Ascending aorta (tissue), 2 donors: ENCODE data around the gene SRRM2. TPM values are rescaled to one million over a fixed set of nuclear protein-coding genes. Genes with fewer than 3 reads are reported as not detected.
A peak's percentile ranks its signal among the peaks of the same experiment; 100 is the strongest.

ENCODE experiments used
- DNase-seq, 2 donors: peaks; one replicate each; pipeline ENCODE4 v3.0.0-alpha.2; 2019; ENCODE audit warnings: low spot score in 2 of 2
- H3K27ac ChIP-seq, 2 donors: fragments of 200-600 bp; sonication (generic); one replicate each; pipeline ENCODE4 v1.5.1; 2016 to 2017; ENCODE audit warnings: mild to moderate bottlenecking in 1 of 2
- H3K27me3 ChIP-seq: fragments of 200-600 bp; sonication (generic); one replicate; pipeline ENCODE4 v1.5.1; 2017
- H3K36me3 ChIP-seq, 2 donors: fragments of 200-600 bp; sonication (generic); one replicate each; pipeline ENCODE4 v1.5.1; 2016
- H3K4me1 ChIP-seq, 2 donors: fragments of 200-600 bp; sonication (generic); one replicate each; pipeline ENCODE4 v1.5.1; 2016 to 2017; ENCODE audit warnings: mild to moderate bottlenecking in 1 of 2
- H3K4me3 ChIP-seq, 2 donors: fragments of 200-600 bp; sonication (generic); one replicate each; pipeline ENCODE4 v1.5.1; 2016 to 2017; ENCODE audit warnings: mild to moderate bottlenecking in 1 of 2
- H3K9me3 ChIP-seq, 2 donors: fragments of 200-600 bp; sonication (generic); one replicate each; pipeline ENCODE4 v1.5.1; 2016
- intact Hi-C: fragments of 100-400 bp; cut with DNase I; formaldehyde crosslinking; loops from one replicate; pipeline ENCODE4 v1.15.1; 2023
- total RNA-seq: library from RNA; depleted of rRNA; stranded (reverse); fragments of >200 nt; gene quantifications from one replicate; pipeline ENCODE4 v1.1.0, GENCODE V29; 2016
- TF ChIP-seq, protein P1 (sequence below), 3 experiments: fragments of 200-600 bp in 2 of 3; fragments of 450-650 bp in 1 of 3; sonication (generic) in 2 of 3; IDR thresholded peaks; one replicate each; pipeline ENCODE4 v1.5.1; 2016 to 2019; ENCODE audit warnings: antibody characterized with exemption in 3 of 3, mild to moderate bottlenecking in 1 of 3, moderate library complexity in 1 of 3

Gene SRRM2
- total RNA-seq, 1 donor from 2014 or later = 359 TPM

DNA sequence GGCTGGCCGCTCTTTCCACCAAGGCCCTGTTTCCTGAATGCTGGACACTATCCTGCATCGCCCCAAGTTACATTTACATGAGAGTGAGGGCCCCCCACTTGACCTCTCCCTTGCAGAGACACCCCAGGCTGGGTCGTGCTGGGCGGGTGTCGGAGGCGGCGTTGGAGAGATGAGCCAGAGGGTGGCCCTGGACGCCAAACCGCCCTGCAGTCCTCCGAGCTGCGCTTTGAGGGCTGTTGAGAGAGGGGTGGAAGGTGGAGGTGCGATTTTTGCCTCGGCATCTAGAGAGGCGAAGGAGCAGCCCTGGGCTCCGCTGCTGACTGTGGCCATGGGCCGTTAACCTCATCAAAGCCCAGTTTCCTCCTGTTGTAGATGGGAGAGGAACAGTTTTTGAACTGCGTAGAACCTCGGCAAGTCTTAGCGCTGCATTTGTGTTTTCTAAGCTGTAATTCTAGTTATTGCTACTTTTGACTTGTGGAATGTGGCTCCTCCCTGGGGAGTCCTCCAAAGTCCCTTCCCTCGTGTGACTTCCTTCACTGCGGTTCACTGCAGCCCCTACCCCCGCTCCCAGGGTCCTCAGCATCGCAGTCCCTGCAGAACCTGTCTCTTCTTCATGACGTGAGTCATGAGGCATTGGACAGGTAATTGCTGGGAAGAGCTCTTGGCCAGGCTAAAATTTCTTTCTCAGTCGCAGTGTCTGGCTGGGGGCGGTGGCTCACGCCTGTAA is 25.6 kb downstream of the SRRM2 start:
- peak overlapping the region; percentile 99 to 100 for H3K27ac ChIP-seq
- H3K27me3 ChIP-seq = no peaks in the 10 kb centered on the region
- H3K36me3 ChIP-seq = peaks cover 10 to 13% of the 10 kb centered on the region in 2 donors
- H3K4me1 ChIP-seq = peaks cover 9 to 17% of the 10 kb centered on the region in 2 donors
- TF ChIP-seq, protein P1, sequence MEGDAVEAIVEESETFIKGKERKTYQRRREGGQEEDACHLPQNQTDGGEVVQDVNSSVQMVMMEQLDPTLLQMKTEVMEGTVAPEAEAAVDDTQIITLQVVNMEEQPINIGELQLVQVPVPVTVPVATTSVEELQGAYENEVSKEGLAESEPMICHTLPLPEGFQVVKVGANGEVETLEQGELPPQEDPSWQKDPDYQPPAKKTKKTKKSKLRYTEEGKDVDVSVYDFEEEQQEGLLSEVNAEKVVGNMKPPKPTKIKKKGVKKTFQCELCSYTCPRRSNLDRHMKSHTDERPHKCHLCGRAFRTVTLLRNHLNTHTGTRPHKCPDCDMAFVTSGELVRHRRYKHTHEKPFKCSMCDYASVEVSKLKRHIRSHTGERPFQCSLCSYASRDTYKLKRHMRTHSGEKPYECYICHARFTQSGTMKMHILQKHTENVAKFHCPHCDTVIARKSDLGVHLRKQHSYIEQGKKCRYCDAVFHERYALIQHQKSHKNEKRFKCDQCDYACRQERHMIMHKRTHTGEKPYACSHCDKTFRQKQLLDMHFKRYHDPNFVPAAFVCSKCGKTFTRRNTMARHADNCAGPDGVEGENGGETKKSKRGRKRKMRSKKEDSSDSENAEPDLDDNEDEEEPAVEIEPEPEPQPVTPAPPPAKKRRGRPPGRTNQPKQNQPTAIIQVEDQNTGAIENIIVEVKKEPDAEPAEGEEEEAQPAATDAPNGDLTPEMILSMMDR (IDR thresholded peaks at IDR 0.05) = no peak
- H3K4me3 ChIP-seq = peak overlapping the region; percentile 91 to 100
- no peaks in the 10 kb centered on the region for H3K9me3 ChIP-seq
- DNase-seq = no peak
- intact Hi-C loops = loop anchor here (1.0 to 10.0 kb wide), 5 partner anchors 26 to 263 kb away; partner anchors contain the start of genes ATP6V0C and SRRM2

- DNase-seq = peak in 1 of 2 donors; percentile 46
- intact Hi-C loops = loop anchor here (5.0 to 10.0 kb wide), 3 partner anchors 89 to 264 kb away; partner anchors contain the start of gene ATP6V0C
- Histone ChIP-seq H3K4me1 (peaks cover 9 to 17% of the 10 kb centered on the region in 2 donors), H3K27me3 (no peaks in the 10 kb centered on the region), H3K9me3 (no peaks in the 10 kb centered on the region), H3K36me3 (peaks cover 5 to 8% of the 10 kb centered on the region in 2 donors), H3K4me3 (peak overlapping the region; percentile 91 to 100), H3K27ac (peak overlapping the region; percentile 99 to 100)
- TF ChIP-seq, protein P1 (IDR thresholded peaks at IDR 0.05) = no peak
Observed at GRCh38 chr16:2778630-2778958, 26.2 kb downstream of the SRRM2 start.

GRCh38 chr16:2779151-2779920 is 26.9 kb downstream of the SRRM2 start:
- H3K27ac ChIP-seq = no peak overlapping the region
- no peaks in the 10 kb centered on the region for H3K9me3 ChIP-seq
- no peaks in the 10 kb centered on the region for H3K27me3 ChIP-seq
- peaks cover 4 to 5% of the 10 kb centered on the region in 2 donors for H3K36me3 ChIP-seq
- intact Hi-C loops = loop anchor here (5.0 to 10.0 kb wide), 3 partner anchors 88 to 265 kb away; partner anchors contain the start of gene ATP6V0C
- peak in 1 of 2 donors; percentile 56 for DNase-seq
- TF ChIP-seq, protein P1 (IDR thresholded peaks at IDR 0.05) = no peak
- peaks cover 9 to 17% of the 10 kb centered on the region in 2 donors for H3K4me1 ChIP-seq
- no peak overlapping the region for H3K4me3 ChIP-seq

GRCh38 chr16:2779978-2780898 is 27.8 kb downstream of the SRRM2 start:
- intact Hi-C loops = loop anchor here (5.0 to 10.0 kb wide), 3 partner anchors 87 to 265 kb away; partner anchors contain the start of gene ATP6V0C
- peaks cover 0 to 1% of the 10 kb centered on the region in 2 donors for H3K36me3 ChIP-seq
- DNase-seq = peak in 1 of 2 donors; percentile 42
- TF ChIP-seq, protein P1 (IDR thresholded peaks at IDR 0.05) = no peak
- H3K4me1 ChIP-seq = peaks cover 8 to 17% of the 10 kb centered on the region in 2 donors
- H3K27me3 ChIP-seq = peaks cover 4% of the 10 kb centered on the region
- no peak overlapping the region for H3K27ac ChIP-seq
- no peak overlapping the region for H3K4me3 ChIP-seq
- H3K9me3 ChIP-seq = no peaks in the 10 kb centered on the region
